HepG2 (cell line): Measurements from ENCODE around the gene MPLKIP. TPM values are rescaled to one million over a fixed set of nuclear protein-coding genes. Genes with fewer than 3 reads are reported as not detected.

Experiments
- ATF1 ChIP-seq: IDR thresholded peaks from 2 replicates; pipeline ENCODE4 v1.6.1; 2016; ENCODE audit warnings: mild to moderate bottlenecking, control low read depth
- BRD4 ChIP-seq: sonication (generic); formaldehyde crosslinking; IDR thresholded peaks from 2 replicates; pipeline ENCODE4 v1.4.0; 2020; ENCODE audit warnings: missing genetic modification reagents
- FLYWCH1 ChIP-seq: sonication (generic); formaldehyde crosslinking; IDR thresholded peaks from 2 replicates; pipeline ENCODE4 v1.8.1; 2023; ENCODE audit warnings: mild to moderate bottlenecking, missing genetic modification reagents
- JUNB ChIP-seq: sonication (generic); formaldehyde crosslinking; IDR thresholded peaks from 2 replicates; pipeline ENCODE4 v1.8.0; 2022; ENCODE audit warnings: missing genetic modification reagents, mild to moderate bottlenecking, borderline replicate concordance
- MAZ ChIP-seq, 2 experiments: sonication (generic) in 1 of 2; formaldehyde crosslinking in 1 of 2; IDR thresholded peaks; 2 replicates each; pipeline versions ENCODE4 v1.5.0 to v1.6.1; 2012 to 2020; ENCODE audit warnings: low read depth in 2 of 2, mild to moderate bottlenecking in 2 of 2, borderline replicate concordance in 1 of 2, improper control_type of control experiment in 1 of 2, low read length in 1 of 2, missing genetic modification reagents in 1 of 2, moderate library complexity in 1 of 2
- MIER2 ChIP-seq: IDR thresholded peaks from 2 replicates; pipeline ENCODE4 v1.6.1; 2016; ENCODE audit warnings: missing biosample characterization, missing genetic modification reagents
- NFIC ChIP-seq: IDR thresholded peaks from 2 replicates; pipeline ENCODE4 v1.6.1; 2012; ENCODE audit warnings: mild to moderate bottlenecking, low read length, inconsistent platforms
- NFRKB ChIP-seq: fragments of 450-650 bp; IDR thresholded peaks from 2 replicates; pipeline ENCODE4 v1.6.1; 2017
- SP4 ChIP-seq: sonication (generic); formaldehyde crosslinking; IDR thresholded peaks from 2 replicates; pipeline ENCODE4 v1.8.1; 2023; ENCODE audit warnings: mild to moderate bottlenecking, missing genetic modification reagents
- SRSF9 ChIP-seq: fragments of 200-400 bp; formaldehyde crosslinking; IDR thresholded peaks from 2 replicates; pipeline ENCODE4 v1.6.1; 2018; ENCODE audit warnings: borderline replicate concordance, mild to moderate bottlenecking, low read depth, low read length; ENCODE audit not compliant: insufficient read depth, poor library complexity, severe bottlenecking
- TBX2 ChIP-seq: sonication (generic); formaldehyde crosslinking; IDR thresholded peaks from 2 replicates; pipeline ENCODE4 v1.5.0; 2020; ENCODE audit warnings: missing genetic modification reagents, mild to moderate bottlenecking, borderline replicate concordance
- USF2 ChIP-seq, 2 experiments: sonication (generic) in 1 of 2; formaldehyde crosslinking in 1 of 2; IDR thresholded peaks; 2 replicates each; pipeline versions ENCODE4 v1.5.1 to v1.6.1; 2011 to 2020; ENCODE audit warnings: borderline replicate concordance in 1 of 2, low read depth in 1 of 2, low read length in 1 of 2, mild to moderate bottlenecking in 1 of 2, missing genetic modification reagents in 1 of 2, moderate library complexity in 1 of 2
- XRCC5 ChIP-seq: fragments of 200-400 bp; formaldehyde crosslinking; optimal IDR thresholded peaks from 2 replicates; pipeline ENCODE3; 2017; ENCODE audit warnings: mild to moderate bottlenecking, low read length
- ZFY ChIP-seq: sonication (generic); formaldehyde crosslinking; IDR thresholded peaks from 2 replicates; pipeline ENCODE4 v1.4.0; 2020; ENCODE audit warnings: missing genetic modification reagents
- ZNF207 ChIP-seq: fragments of 450-650 bp; IDR thresholded peaks from 2 replicates; pipeline ENCODE4 v1.6.1; 2016; ENCODE audit warnings: antibody characterized with exemption, borderline replicate concordance
- ZNF326 ChIP-seq: sonication (generic); formaldehyde crosslinking; IDR thresholded peaks from 2 replicates; pipeline ENCODE4 v1.4.0; 2020; ENCODE audit warnings: missing genetic modification reagents, borderline replicate concordance
- ZNF383 ChIP-seq: sonication (generic); formaldehyde crosslinking; IDR thresholded peaks from 2 replicates; pipeline ENCODE4 v1.4.0; 2020; ENCODE audit warnings: missing genetic modification reagents, mild to moderate bottlenecking, borderline replicate concordance
- ZNF577 ChIP-seq: sonication (generic); formaldehyde crosslinking; IDR thresholded peaks from 2 replicates; pipeline ENCODE4 v1.4.0; 2020; ENCODE audit warnings: mild to moderate bottlenecking, low read depth, missing genetic modification reagents, borderline replicate concordance
- ZNF713 ChIP-seq: sonication (generic); formaldehyde crosslinking; IDR thresholded peaks from 2 replicates; pipeline ENCODE4 v1.4.0; 2020; ENCODE audit warnings: mild to moderate bottlenecking, missing genetic modification reagents
- ZNF782 ChIP-seq: sonication (generic); formaldehyde crosslinking; IDR thresholded peaks from 2 replicates; pipeline ENCODE4 v1.4.0; 2020; ENCODE audit warnings: missing genetic modification reagents, mild to moderate bottlenecking, borderline replicate concordance
- ZNF850 ChIP-seq: sonication (generic); formaldehyde crosslinking; conservative IDR thresholded peaks from 2 replicates; pipeline ENCODE4 v1.9.0; 2021; ENCODE audit warnings: mild to moderate bottlenecking, missing genetic modification reagents
- polyA plus RNA-seq, 8 experiments: library from polyadenylated mRNA; depleted of rRNA in 3 of 8; stranded (reverse) in 7 of 8; unstranded in 1 of 8; fragments of >200 nt; fragmentation: Illumina TruSeq in 4 of 8; extraction: Trizol in 4 of 8; gene quantifications; 2 replicates each; pipeline versions ENCODE4 v1.2.1 to v1.2.3, GENCODE V29; 2011 to 2016; ENCODE audit warnings: low read depth in 4 of 8, missing spikeins in 1 of 8, mixed read lengths in 1 of 8; ENCODE audit not compliant: insufficient read depth in 1 of 8
- total RNA-seq, 5 experiments: library from RNA; depleted of rRNA; stranded (reverse); fragments of >200 nt; fragmentation: Illumina TruSeq; extraction: Trizol; gene quantifications; 2 replicates each; pipeline ENCODE4 v1.2.3, GENCODE V29; 2016; ENCODE audit warnings: low read depth in 1 of 5
- TF ChIP-seq, protein P1 (sequence below): fragments of 450-650 bp; IDR thresholded peaks from 2 replicates; pipeline ENCODE4 v1.6.1; 2017; ENCODE audit warnings: mild to moderate bottlenecking
- TF ChIP-seq, protein P2 (sequence below): sonication (generic); formaldehyde crosslinking; IDR thresholded peaks from 2 replicates; pipeline ENCODE4 v1.4.0; 2020; ENCODE audit warnings: missing genetic modification reagents; ENCODE audit errors: not compliant biosample characterization

MPLKIP gene
- total and polyA plus RNA-seq, 2 of the 13 experiments (the other 11 are each of a cell fraction or from before 2014, with no cell fraction given): 40.1 to 45.7 TPM

DNA sequence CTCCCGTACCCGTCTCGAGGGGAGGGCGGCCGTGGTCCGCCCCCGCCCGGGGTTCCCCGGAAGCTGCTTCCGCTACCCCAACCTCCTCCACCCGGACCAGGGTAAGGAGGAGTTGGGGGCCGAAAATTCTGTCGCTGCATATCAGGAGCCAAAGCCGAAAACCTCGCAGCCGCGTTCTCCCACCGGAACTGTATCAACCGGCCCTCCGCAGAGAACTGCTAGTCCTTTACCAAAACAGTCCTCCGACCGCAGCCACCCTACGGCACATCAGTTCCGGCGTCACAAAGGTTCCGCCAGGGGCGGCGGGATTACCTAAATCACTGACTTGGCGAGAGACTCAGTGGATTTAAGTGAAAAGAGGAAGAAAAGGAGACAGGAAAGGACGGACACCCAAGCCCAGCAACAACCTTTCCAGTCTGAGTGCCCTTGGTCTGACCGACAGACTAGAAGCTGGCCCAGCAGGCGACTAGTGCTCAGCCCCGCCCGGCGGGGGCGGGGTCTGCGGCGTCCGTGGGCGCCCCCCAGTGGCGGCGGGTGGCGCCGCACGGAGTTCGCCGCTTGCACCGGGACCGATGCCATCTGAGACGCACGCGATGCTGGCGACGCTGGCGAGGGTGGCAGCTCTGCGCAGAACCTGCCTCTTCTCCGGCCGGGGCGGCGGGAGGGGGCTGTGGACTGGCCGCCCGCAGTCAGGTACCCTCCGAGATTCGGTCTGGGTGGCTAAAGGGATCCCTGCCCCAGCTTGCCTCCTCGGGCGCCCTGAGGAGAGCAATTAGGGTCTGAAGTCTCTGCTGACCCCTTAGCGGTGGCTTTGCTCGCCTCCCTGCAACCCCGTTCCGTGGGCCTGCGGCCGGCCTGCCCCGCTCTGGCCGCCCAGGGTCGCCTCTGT is at the start of gene MPLKIP, which contains the start of gene SUGCT (continued):
- 0 out of 2 replicates have a peak, but pooled peaks have one; percentile 29 for TF ChIP-seq BRD4 (CRISPR knock-in tag)
- TF ChIP-seq JUNB: peak; percentile 39; the same call in 1 of the 2 replicates
- TF ChIP-seq FLYWCH1 (CRISPR knock-in tag): no peak
- TF ChIP-seq, protein P1, sequence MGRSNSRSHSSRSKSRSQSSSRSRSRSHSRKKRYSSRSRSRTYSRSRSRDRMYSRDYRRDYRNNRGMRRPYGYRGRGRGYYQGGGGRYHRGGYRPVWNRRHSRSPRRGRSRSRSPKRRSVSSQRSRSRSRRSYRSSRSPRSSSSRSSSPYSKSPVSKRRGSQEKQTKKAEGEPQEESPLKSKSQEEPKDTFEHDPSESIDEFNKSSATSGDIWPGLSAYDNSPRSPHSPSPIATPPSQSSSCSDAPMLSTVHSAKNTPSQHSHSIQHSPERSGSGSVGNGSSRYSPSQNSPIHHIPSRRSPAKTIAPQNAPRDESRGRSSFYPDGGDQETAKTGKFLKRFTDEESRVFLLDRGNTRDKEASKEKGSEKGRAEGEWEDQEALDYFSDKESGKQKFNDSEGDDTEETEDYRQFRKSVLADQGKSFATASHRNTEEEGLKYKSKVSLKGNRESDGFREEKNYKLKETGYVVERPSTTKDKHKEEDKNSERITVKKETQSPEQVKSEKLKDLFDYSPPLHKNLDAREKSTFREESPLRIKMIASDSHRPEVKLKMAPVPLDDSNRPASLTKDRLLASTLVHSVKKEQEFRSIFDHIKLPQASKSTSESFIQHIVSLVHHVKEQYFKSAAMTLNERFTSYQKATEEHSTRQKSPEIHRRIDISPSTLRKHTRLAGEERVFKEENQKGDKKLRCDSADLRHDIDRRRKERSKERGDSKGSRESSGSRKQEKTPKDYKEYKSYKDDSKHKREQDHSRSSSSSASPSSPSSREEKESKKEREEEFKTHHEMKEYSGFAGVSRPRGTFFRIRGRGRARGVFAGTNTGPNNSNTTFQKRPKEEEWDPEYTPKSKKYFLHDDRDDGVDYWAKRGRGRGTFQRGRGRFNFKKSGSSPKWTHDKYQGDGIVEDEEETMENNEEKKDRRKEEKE: no peak
- TF ChIP-seq ZNF782: 0 out of 2 replicates have a peak, but pooled peaks have one; percentile 49
- TF ChIP-seq SRSF9: no peak
- TF ChIP-seq ZFY (CRISPR knock-in tag): peak; percentile 89
- no peak for TF ChIP-seq NFIC
- TF ChIP-seq XRCC5: peak; percentile 98
- no peak for TF ChIP-seq ZNF383
- TF ChIP-seq, protein P2, sequence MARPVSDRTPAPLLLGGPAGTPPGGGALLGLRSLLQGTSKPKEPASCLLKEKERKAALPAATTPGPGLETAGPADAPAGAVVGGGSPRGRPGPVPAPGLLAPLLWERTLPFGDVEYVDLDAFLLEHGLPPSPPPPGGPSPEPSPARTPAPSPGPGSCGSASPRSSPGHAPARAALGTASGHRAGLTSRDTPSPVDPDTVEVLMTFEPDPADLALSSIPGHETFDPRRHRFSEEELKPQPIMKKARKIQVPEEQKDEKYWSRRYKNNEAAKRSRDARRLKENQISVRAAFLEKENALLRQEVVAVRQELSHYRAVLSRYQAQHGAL (CRISPR knock-in tag): no peak
- TF ChIP-seq MIER2: no peak
- TF ChIP-seq ZNF713: no peak
- TF ChIP-seq TBX2 (CRISPR knock-in tag): peak; percentile 32; the same call in 1 of the 2 replicates
- no peak for TF ChIP-seq USF2 (IDR thresholded peaks at IDR 0.05; ENCODE audit: low read depth, low read length)
- no peak for TF ChIP-seq USF2 (CRISPR knock-in tag; IDR thresholded peaks at IDR 0.05; ENCODE audit: borderline replicate concordance)
- TF ChIP-seq SP4 (CRISPR knock-in tag): peak; percentile 84
- peak; percentile 100 for TF ChIP-seq MAZ (IDR thresholded peaks at IDR 0.05; ENCODE audit: borderline replicate concordance, low read depth, low read length)
- peak; percentile 96 for TF ChIP-seq MAZ (CRISPR knock-in tag; IDR thresholded peaks at IDR 0.05; ENCODE audit: low read depth)
- TF ChIP-seq ZNF577 (CRISPR knock-in tag): no peak
- TF ChIP-seq ZNF850 (CRISPR knock-in tag): no peak
- 0 out of 2 replicates have a peak, but pooled peaks have one; percentile 16 for TF ChIP-seq ATF1 (CRISPR knock-in tag)
- TF ChIP-seq NFRKB: no peak
- no peak for TF ChIP-seq ZNF326 (CRISPR knock-in tag)
- no peak for TF ChIP-seq ZNF207
